HepG2 (cell line): ENCODE results near the gene METTL26. TPM values are rescaled to one million over a fixed set of nuclear protein-coding genes. Genes with fewer than 3 reads are reported as not detected.

Experiments
- FOXO4 ChIP-seq: sonication (generic); formaldehyde crosslinking; conservative IDR thresholded peaks from 2 replicates; pipeline ENCODE4 v1.8.1; 2023; ENCODE audit warnings: missing genetic modification reagents
- KIAA2018 ChIP-seq: sonication (generic); formaldehyde crosslinking; IDR thresholded peaks from 2 replicates; pipeline ENCODE4 v1.5.0; 2020; ENCODE audit warnings: mild to moderate bottlenecking, missing genetic modification reagents, borderline replicate concordance
- MYNN ChIP-seq: sonication (generic); formaldehyde crosslinking; IDR thresholded peaks from 2 replicates; pipeline ENCODE4 v1.4.0; 2020; ENCODE audit warnings: mild to moderate bottlenecking, low read depth, missing genetic modification reagents
- MYPOP ChIP-seq: sonication (generic); formaldehyde crosslinking; IDR thresholded peaks from 2 replicates; pipeline ENCODE4 v1.8.1; 2023; ENCODE audit warnings: mild to moderate bottlenecking, moderate library complexity, missing genetic modification reagents
- TEAD2 ChIP-seq: sonication (generic); formaldehyde crosslinking; IDR thresholded peaks from 2 replicates; pipeline ENCODE4 v1.9.0; 2021; ENCODE audit warnings: missing genetic modification reagents
- ZEB1 ChIP-seq: IDR thresholded peaks from 2 replicates; pipeline ENCODE4 v1.6.1; 2012; ENCODE audit warnings: mild to moderate bottlenecking, low read depth, inconsistent platforms; ENCODE audit not compliant: insufficient replicate concordance
- ZNF333 ChIP-seq: sonication (generic); formaldehyde crosslinking; IDR thresholded peaks from 2 replicates; pipeline ENCODE4 v1.4.0; 2020; ENCODE audit warnings: mild to moderate bottlenecking, missing genetic modification reagents, borderline replicate concordance
- ZNF737 ChIP-seq: sonication (generic); formaldehyde crosslinking; IDR thresholded peaks from 2 replicates; pipeline ENCODE4 v1.5.0; 2020; ENCODE audit warnings: missing genetic modification reagents, mild to moderate bottlenecking, borderline replicate concordance
- polyA plus RNA-seq, 8 experiments: library from polyadenylated mRNA; depleted of rRNA in 3 of 8; stranded (reverse) in 7 of 8; unstranded in 1 of 8; fragments of >200 nt; fragmentation: Illumina TruSeq in 4 of 8; extraction: Trizol in 4 of 8; gene quantifications; 2 replicates each; pipeline versions ENCODE4 v1.2.1 to v1.2.3, GENCODE V29; 2011 to 2016; ENCODE audit warnings: low read depth in 4 of 8, missing spikeins in 1 of 8, mixed read lengths in 1 of 8; ENCODE audit not compliant: insufficient read depth in 1 of 8
- total RNA-seq, 5 experiments: library from RNA; depleted of rRNA; stranded (reverse); fragments of >200 nt; fragmentation: Illumina TruSeq; extraction: Trizol; gene quantifications; 2 replicates each; pipeline ENCODE4 v1.2.3, GENCODE V29; 2016; ENCODE audit warnings: low read depth in 1 of 5

Gene METTL26
- total and polyA plus RNA-seq, 2 of the 13 experiments (the other 11 are each of a cell fraction or from before 2014, with no cell fraction given) = 65.5 to 70.1 TPM

- TF ChIP-seq KIAA2018 (no peak), TEAD2 (CRISPR knock-in tag) (peak; percentile 81; the same call in 1 of the 2 replicates), ZNF333 (0 out of 2 replicates have a peak, but pooled peaks have one; percentile 66), ZNF737 (CRISPR knock-in tag) (0 out of 2 replicates have a peak, but pooled peaks have one; percentile 63), ZEB1 (no peak), MYNN (no peak), FOXO4 (CRISPR knock-in tag) (peak; percentile 85; the same call in 1 of the 2 replicates), MYPOP (CRISPR knock-in tag) (peak; percentile 91)
Measured at GRCh38 chr16:648781-649589, 12.9 kb upstream of the METTL26 start, which contains the start of gene WDR90 (continued).
